Fibroblast of lung (primary cell): ENCODE measurements around the gene KLHL26.

ENCODE experiments used
- CTCF ChIP-seq, 2 donors: IDR thresholded peaks in 1 of 2; conservative IDR thresholded peaks in 1 of 2; 1 replicate in 1 of 2; 2 replicates in 1 of 2; pipeline ENCODE4 v1.5.1; 2011 to 2012; ENCODE audit warnings: low read length in 2 of 2, control low read depth in 1 of 2, inconsistent platforms in 1 of 2, low read depth in 1 of 2, mild to moderate bottlenecking in 1 of 2
- EZH2 ChIP-seq: IDR thresholded peaks from 2 replicates; pipeline ENCODE4 v1.5.1; 2012; ENCODE audit warnings: low read length, control low read depth, mild to moderate bottlenecking; ENCODE audit errors: missing control alignments

GRCh38 chr19:18668744-18669523 is 32.1 kb downstream of the KLHL26 start:
- TF ChIP-seq CTCF (conservative IDR thresholded peaks at IDR 0.05 in 1 of 2, IDR thresholded peaks at IDR 0.05 in 1 of 2; ENCODE audit: low read depth in 1 of 2, low read length in 2 of 2) (no peak), EZH2 (no peak)
